Epithelial cell of esophagus (primary cell): ENCODE measurements around the gene GABRG3.

Source experiments
- DNase-seq: peaks from one replicate; pipeline ENCODE4 v3.0.0; 2010; ENCODE audit warnings: low read depth
- H3K4me3 ChIP-seq: 2 replicates; pipeline ENCODE4 v1.5.1; 2011; ENCODE audit warnings: mild to moderate bottlenecking, low read length, control low read depth
- CTCF ChIP-seq: IDR thresholded peaks from 2 replicates; pipeline ENCODE4 v1.5.1; 2011; ENCODE audit warnings: low read depth, mild to moderate bottlenecking, low read length, control low read depth, inconsistent platforms; ENCODE audit not compliant: insufficient read depth; ENCODE audit errors: missing control alignments

The GABRG3 gene

GRCh38 chr15:27111323-27111722 lies 140.3 kb downstream of the GABRG3 start:
- DNase-seq, result no peak
- no peak overlapping the region for H3K4me3 ChIP-seq
- TF ChIP-seq CTCF, result no peak

GRCh38 chr15:27114473-27114872 lies 143.5 kb downstream of the GABRG3 start:
- TF ChIP-seq CTCF, result no peak
- H3K4me3 ChIP-seq, result no peak overlapping the region
- no peak for DNase-seq

- TF ChIP-seq CTCF, result no peak
- DNase-seq, result no peak
- H3K4me3 ChIP-seq, result no peak overlapping the region
Measured at GRCh38 chr15:27119695-27120266, 148.8 kb downstream of the GABRG3 start.

GRCh38 chr15:27121672-27122071 lies 150.7 kb downstream of the GABRG3 start:
- no peak for DNase-seq
- no peak for TF ChIP-seq CTCF
- H3K4me3 ChIP-seq, result no peak overlapping the region

- TF ChIP-seq CTCF, result no peak
- no peak overlapping the region for H3K4me3 ChIP-seq
- DNase-seq, result no peak
Measured at GRCh38 chr15:27123291-27123690, 152.3 kb downstream of the GABRG3 start.

- H3K4me3 ChIP-seq, result no peak overlapping the region
- DNase-seq, result no peak
- no peak for TF ChIP-seq CTCF
Measured at GRCh38 chr15:27123808-27124207, 152.8 kb downstream of the GABRG3 start.

GRCh38 chr15:27124287-27124871 lies 153.4 kb downstream of the GABRG3 start:
- no peak for TF ChIP-seq CTCF
- no peak for DNase-seq
- no peak overlapping the region for H3K4me3 ChIP-seq
